HCT116 (cell line): ENCODE data around the gene GKN1. TPM values are rescaled to one million over a fixed set of nuclear protein-coding genes. Genes with fewer than 3 reads are reported as not detected.

ENCODE experiments used
- ATAC-seq: fragments of 200-7000 bp; cut with Tn5 transposase; 2 replicates; pipeline ENCODE4 v1.9.1; 2020; ENCODE audit warnings: mild to moderate bottlenecking, moderate library complexity
- BruUV-seq: library from RNA; stranded (reverse); fragments of 400-500 nt; replicated peaks from 2 replicates; lab custom pipeline; 2021; lab: Mats Ljungman, UMichigan
- CTCF ChIA-PET: fragments of 300-600 bp; sonication (Branson Sonifier 250); formaldehyde crosslinking; loops from one replicate; lab custom pipeline; 2021; ENCODE audit warnings: antibody characterized with exemption; lab: Charles Lee
- POLR2A ChIA-PET: fragments of 300-600, 350-600 bp; sonication (Branson Sonifier 250); formaldehyde crosslinking; loops from one replicate; lab custom pipeline; 2021; ENCODE audit warnings: antibody characterized with exemption; lab: Charles Lee
- RAD21 ChIA-PET, 2 experiments: fragments of 300-600 bp; sonication (Branson Sonifier 250); formaldehyde crosslinking; loops; one replicate each; lab custom pipeline; 2023; ENCODE audit warnings: low total read pairs in 2 of 2; ENCODE audit not compliant: uncharacterized antibody in 2 of 2, unreplicated experiment in 2 of 2, low non-redundant PET in 1 of 2; lab: Charles Lee
- DNase-seq: peaks from one replicate; pipeline ENCODE4 v3.0.0-alpha.2; 2010; ENCODE audit warnings: low read depth, low spot score
- H2AFZ ChIP-seq: fragments of 200-600 bp; shearing (Covaris generic), sonication (generic); 2 replicates; pipeline ENCODE4 v1.6.1; 2017; ENCODE audit warnings: low read depth, mixed run types, mixed read lengths, antibody characterized with exemption, low read length; ENCODE audit not compliant: poor library complexity, severe bottlenecking
- H3K27ac ChIP-seq: 2 replicates; pipeline ENCODE4 v1.5.1; 2012; ENCODE audit warnings: low read depth, low read length
- H3K27me3 ChIP-seq: fragments of 200-600 bp; sonication (generic); 2 replicates; pipeline ENCODE4 v1.6.1; 2016; ENCODE audit warnings: mixed run types, low read length, mixed read lengths; ENCODE audit not compliant: insufficient read depth
- H3K36me3 ChIP-seq, 2 experiments: fragments of 200-500 bp in 1 of 2; fragments of 200-600 bp in 1 of 2; sonication (Bioruptor generic) in 1 of 2; sonication (generic) in 1 of 2; 2 replicates each; pipeline versions ENCODE4 v1.5.1 to v1.6.1; 2014 to 2016; ENCODE audit warnings: low read length in 2 of 2, inconsistent platforms in 1 of 2, mixed read lengths in 1 of 2, mixed run types in 1 of 2; ENCODE audit not compliant: insufficient read depth in 2 of 2, control insufficient read depth in 1 of 2
- H3K4me1 ChIP-seq, 2 experiments: fragments of 200-600 bp in 1 of 2; sonication (generic) in 1 of 2; 2 replicates each; pipeline versions ENCODE4 v1.5.1 to v1.6.1; 2012 to 2017; ENCODE audit warnings: low read length in 2 of 2, inconsistent platforms in 1 of 2, mild to moderate bottlenecking in 1 of 2, mixed read lengths in 1 of 2, mixed run types in 1 of 2, moderate library complexity in 1 of 2; ENCODE audit not compliant: insufficient read depth in 2 of 2, control insufficient read depth in 1 of 2
- H3K4me2 ChIP-seq: fragments of 200-600 bp; sonication (generic); 2 replicates; pipeline ENCODE4 v1.6.1; 2017; ENCODE audit warnings: mixed run types, low read length, mixed read lengths
- H3K4me3 ChIP-seq, 2 experiments: fragments of 200-600 bp in 1 of 2; sonication (generic) in 1 of 2; replicated peaks in 1 of 2; 2 replicates each; pipeline ENCODE4 v1.5.1; 2011 to 2016; ENCODE audit warnings: low read length in 2 of 2, control low read depth in 1 of 2, low read depth in 1 of 2, mild to moderate bottlenecking in 1 of 2, mixed read lengths in 1 of 2, mixed run types in 1 of 2
- H3K79me2 ChIP-seq: fragments of 200-600 bp; sonication (generic); 2 replicates; pipeline ENCODE4 v1.6.1; 2017; ENCODE audit warnings: mild to moderate bottlenecking, mixed run types, low read length, moderate library complexity, mixed read lengths; ENCODE audit not compliant: insufficient read depth
- H3K9ac ChIP-seq: fragments of 200-600 bp; sonication (generic); 2 replicates; pipeline ENCODE4 v1.6.1; 2016; ENCODE audit warnings: low read length, mixed read lengths
- H3K9me2 ChIP-seq: fragments of 200-600 bp; sonication (generic), shearing (Covaris generic); 2 replicates; pipeline ENCODE4 v1.6.1; 2017; ENCODE audit warnings: mixed run types, mild to moderate bottlenecking, moderate library complexity; ENCODE audit not compliant: insufficient read depth
- H3K9me3 ChIP-seq, 2 experiments: fragments of 200-500 bp in 1 of 2; fragments of 200-600 bp in 1 of 2; sonication (Bioruptor generic) in 1 of 2; sonication (generic) in 1 of 2; 2 replicates each; pipeline ENCODE4 v1.6.1; 2014 to 2017; ENCODE audit warnings: low read length in 2 of 2, mixed read lengths in 2 of 2, inconsistent platforms in 1 of 2, low read depth in 1 of 2, mild to moderate bottlenecking in 1 of 2, mixed run types in 1 of 2, moderate library complexity in 1 of 2; ENCODE audit not compliant: control insufficient read depth in 1 of 2, insufficient read depth in 1 of 2
- H4K20me1 ChIP-seq: fragments of 200-600 bp; sonication (generic), shearing (Covaris generic); 2 replicates; pipeline ENCODE4 v1.6.1; 2017; ENCODE audit warnings: mixed run types, mild to moderate bottlenecking, moderate library complexity; ENCODE audit not compliant: insufficient read depth
- ATF3 ChIP-seq: IDR thresholded peaks from 2 replicates; pipeline ENCODE4 v1.6.1; 2012
- CEBPB ChIP-seq: IDR thresholded peaks from 2 replicates; pipeline ENCODE4 v1.6.1; 2012; ENCODE audit warnings: low read depth
- CTCF ChIP-seq, 3 experiments: fragments of 200-600 bp in 1 of 3; sonication (generic) in 1 of 3; IDR thresholded peaks in 2 of 3; conservative IDR thresholded peaks in 1 of 3; 2 replicates each; pipeline ENCODE4 v1.5.1; 2012 to 2017; ENCODE audit warnings: low read depth in 2 of 3, low read length in 2 of 3, antibody characterized with exemption in 1 of 3, borderline replicate concordance in 1 of 3, control low read depth in 1 of 3, mild to moderate bottlenecking in 1 of 3, mixed read lengths in 1 of 3, mixed run types in 1 of 3, moderate library complexity in 1 of 3; ENCODE audit not compliant: insufficient read depth in 1 of 3
- EGR1 ChIP-seq: IDR thresholded peaks from 2 replicates; pipeline ENCODE4 v1.6.1; 2012; ENCODE audit warnings: low read depth
- ELF1 ChIP-seq: IDR thresholded peaks from 2 replicates; pipeline ENCODE4 v1.6.1; 2012; ENCODE audit warnings: low read depth, borderline replicate concordance
- EZH2 ChIP-seq: fragments of 200-600 bp; sonication (generic); IDR thresholded peaks from 2 replicates; pipeline ENCODE4 v1.6.1; 2017; ENCODE audit warnings: antibody characterized with exemption, mixed run types
- FOSL1 ChIP-seq: IDR thresholded peaks from 2 replicates; pipeline ENCODE4 v1.6.1; 2012; ENCODE audit warnings: low read depth
- JUND ChIP-seq: IDR thresholded peaks from 2 replicates; pipeline ENCODE4 v1.6.1; 2012
- RAD21 ChIP-seq: IDR thresholded peaks from 2 replicates; pipeline ENCODE4 v1.6.1; 2012; ENCODE audit warnings: low read depth, mild to moderate bottlenecking
- SRF ChIP-seq: IDR thresholded peaks from 2 replicates; pipeline ENCODE4 v1.6.1; 2012; ENCODE audit warnings: low read depth
- TCF7L2 ChIP-seq: IDR thresholded peaks from 2 replicates; pipeline ENCODE4 v1.7.0; 2011; ENCODE audit warnings: borderline replicate concordance, inconsistent platforms; ENCODE audit not compliant: insufficient read depth, insufficient read length; ENCODE audit errors: extremely low read depth
- YY1 ChIP-seq: IDR thresholded peaks from 2 replicates; pipeline ENCODE4 v1.6.1; 2011; ENCODE audit warnings: low read length, low read depth, moderate library complexity, mild to moderate bottlenecking; ENCODE audit not compliant: insufficient replicate concordance; ENCODE audit errors: extremely low read depth
- ZFX ChIP-seq: fragments of 450-650 bp; IDR thresholded peaks from 2 replicates; pipeline ENCODE4 v1.6.1; 2017
- ZNF274 ChIP-seq: fragments of 200-500 bp; sonication (Bioruptor generic); IDR thresholded peaks from 2 replicates; pipeline ENCODE4 v1.6.1; 2014; ENCODE audit warnings: mild to moderate bottlenecking, low read depth, low read length, inconsistent platforms
- intact Hi-C: fragments of 100-400 bp; cut with micrococcal nuclease; formaldehyde crosslinking; loops from 2 replicates; pipeline ENCODE4 v1.10.0; 2022
- total RNA-seq: library from RNA; stranded (reverse); gene quantifications from one replicate; pipeline ENCODE4 v1.2.1, GENCODE V29; 2021; ENCODE audit not compliant: unreplicated experiment
- TF ChIP-seq, protein P1 (sequence below): IDR thresholded peaks from 2 replicates; pipeline ENCODE4 v1.6.1; 2012

GKN1 gene
- total RNA-seq, 1 experiment from 2014 or later = not detected

- Histone ChIP-seq H3K27ac (no peak overlapping the region), H4K20me1 (no peaks in the 10 kb centered on the region), H3K9me3 (no peaks in the 10 kb centered on the region), H2AFZ (no peak overlapping the region), H3K4me1 (no peaks in the 10 kb centered on the region; a peak in 1 of 4 replicates), H3K9me2 (no peaks in the 10 kb centered on the region), H3K36me3 (no peaks in the 10 kb centered on the region), H3K4me3 (no peak overlapping the region), H3K79me2 (no peaks in the 10 kb centered on the region), H3K9ac (no peak overlapping the region), H3K27me3 (no peaks in the 10 kb centered on the region), H3K4me2 (no peak overlapping the region)
- ChIA-PET POLR2A (no interaction called here), RAD21 (no interaction called here), CTCF (interaction anchor here (1.2 kb wide), 1 partner anchor 50 kb away, joined by 3 read pairs; no protein-coding TSS in a partner anchor)
- intact Hi-C loops = no loop called here
- no peak for TF ChIP-seq CTCF (IDR thresholded peaks at IDR 0.05 in 2 of 3, conservative IDR thresholded peaks at IDR 0.05 in 1 of 3; ENCODE audit: borderline replicate concordance in 1 of 3, insufficient read depth in 1 of 3, low read depth in 2 of 3, low read length in 2 of 3)
- TF ChIP-seq ZFX = no peak
- TF ChIP-seq ELF1 = no peak
- no peak for TF ChIP-seq YY1
- TF ChIP-seq JUND = no peak
- TF ChIP-seq TCF7L2 = no peak
- TF ChIP-seq, protein P1, sequence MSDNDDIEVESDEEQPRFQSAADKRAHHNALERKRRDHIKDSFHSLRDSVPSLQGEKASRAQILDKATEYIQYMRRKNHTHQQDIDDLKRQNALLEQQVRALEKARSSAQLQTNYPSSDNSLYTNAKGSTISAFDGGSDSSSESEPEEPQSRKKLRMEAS = no peak
- no peak for TF ChIP-seq EGR1
- TF ChIP-seq FOSL1 = no peak
- no peak for TF ChIP-seq SRF
- TF ChIP-seq ATF3 = no peak
- TF ChIP-seq RAD21 = no peak
- no peak for TF ChIP-seq CEBPB
- no peak for TF ChIP-seq ZNF274
- TF ChIP-seq EZH2 = no peak
- DNase-seq (no peak), ATAC-seq (no peak)
- no TSS peak for BruUV-seq
Measured at GRCh38 chr2:68993660-68994059, 19.2 kb downstream of the GKN1 start.
